A549 (cell line): ENCODE measurements around the gene HOXA2. TPM values are rescaled to one million over a fixed set of nuclear protein-coding genes. Genes with fewer than 3 reads are reported as not detected.

Source experiments
- ATAC-seq, 2 experiments: fragments of 200-7000 bp in 1 of 2; fragments of >200 bp in 1 of 2; cut with Nextera tagmentation in 1 of 2; cut with Tn5 transposase in 1 of 2; 3 replicates each; pipeline versions ENCODE4 v1.8.0 to v1.9.1; 2018 to 2020; ENCODE audit warnings: mild to moderate bottlenecking in 1 of 2, moderate library complexity in 1 of 2
- CTCF ChIA-PET: fragments of 300-600 bp; sonication (Branson Sonifier 250); formaldehyde crosslinking; extraction: SDS; loops from one replicate; lab custom pipeline; 2021; ENCODE audit warnings: antibody characterized with exemption, inconsistent platforms; lab: Yijun Ruan, JAX
- POLR2A ChIA-PET: fragments of 350-600 bp; formaldehyde crosslinking; extraction: SDS; loops from one replicate; lab custom pipeline; 2021; ENCODE audit warnings: antibody characterized with exemption, inconsistent platforms; lab: Yijun Ruan, JAX
- DNase-seq, 2 experiments: peaks; one replicate each; pipeline versions ENCODE4 v3.0.0 to v3.0.0-alpha.2; 2011 to 2016; ENCODE audit warnings: low read depth in 1 of 2, low spot score in 1 of 2
- FAIRE-seq: peaks from 2 replicates; lab custom pipeline; 2011; peaks lifted over from hg19 to GRCh38; lab: Jason Lieb, UNC
- H3K27ac ChIP-seq, 2 experiments: fragments of >200 bp; sonication (Bioruptor Twin); formaldehyde crosslinking; 3 replicates each; pipeline ENCODE4 v1.5.1; 2016 to 2017
- H3K4me1 ChIP-seq: fragments of >200 bp; sonication (Bioruptor Twin); formaldehyde crosslinking; 3 replicates; pipeline ENCODE4 v1.6.1; 2016
- H3K4me2 ChIP-seq: fragments of >200 bp; sonication (Bioruptor Twin); formaldehyde crosslinking; 3 replicates; pipeline ENCODE4 v1.6.1; 2016
- H3K4me3 ChIP-seq: fragments of >200 bp; sonication (Bioruptor Twin); formaldehyde crosslinking; 3 replicates; pipeline ENCODE4 v1.5.1; 2016
- H3K9me3 ChIP-seq: fragments of >200 bp; sonication (Bioruptor Twin); formaldehyde crosslinking; 3 replicates; pipeline ENCODE4 v1.6.1; 2016
- ATOH8 ChIP-seq: fragments of 250-450 bp; sonication (Bioruptor Pico); IDR thresholded peaks from 2 replicates; pipeline ENCODE4 v1.5.0; 2020; ENCODE audit warnings: low read depth, mild to moderate bottlenecking, moderate library complexity
- CEBPB ChIP-seq, 2 experiments: fragments of >200 bp in 1 of 2; sonication (Bioruptor Twin) in 1 of 2; formaldehyde crosslinking in 1 of 2; IDR thresholded peaks; 2 replicates each; pipeline ENCODE4 v1.6.1; 2012 to 2016
- CHD4 ChIP-seq: fragments of 200-600 bp; sonication (generic); IDR thresholded peaks from 2 replicates; pipeline ENCODE4 v1.6.1; 2016; ENCODE audit warnings: antibody characterized with exemption, mild to moderate bottlenecking, borderline replicate concordance
- E2F6 ChIP-seq: IDR thresholded peaks from 2 replicates; pipeline ENCODE4 v1.6.1; 2012; ENCODE audit warnings: low read depth, borderline replicate concordance
- EHMT2 ChIP-seq: fragments of 200-600 bp; sonication (generic); IDR thresholded peaks from 2 replicates; pipeline ENCODE4 v1.6.1; 2016; ENCODE audit warnings: antibody characterized with exemption, low read depth, mild to moderate bottlenecking, moderate library complexity
- ELK1 ChIP-seq: fragments of 150-350 bp; IDR thresholded peaks from 2 replicates; pipeline ENCODE4 v1.6.1; 2014; ENCODE audit warnings: low read depth, mild to moderate bottlenecking, low read length
- EP300 ChIP-seq, 2 experiments: fragments of >200 bp; sonication (Bioruptor Twin); formaldehyde crosslinking; IDR thresholded peaks; 2 replicates in 1 of 2; 3 replicates in 1 of 2; pipeline ENCODE4 v1.6.1; 2016 to 2017
- ESRRA ChIP-seq: fragments of 150-350 bp; IDR thresholded peaks from 2 replicates; pipeline ENCODE4 v1.6.1; 2014; ENCODE audit warnings: mild to moderate bottlenecking, low read length, borderline replicate concordance
- FOSB ChIP-seq: fragments of 250-450 bp; sonication (Bioruptor Pico); IDR thresholded peaks from 2 replicates; pipeline ENCODE4 v1.5.0; 2020; ENCODE audit warnings: mild to moderate bottlenecking, moderate library complexity
- GATA3 ChIP-seq: IDR thresholded peaks from 2 replicates; pipeline ENCODE4 v1.6.1; 2012; ENCODE audit warnings: borderline replicate concordance
- MAX ChIP-seq: IDR thresholded peaks from 2 replicates; pipeline ENCODE4 v1.6.1; 2012
- MYC ChIP-seq: IDR thresholded peaks from 2 replicates; pipeline ENCODE4 v1.6.1; 2012; ENCODE audit warnings: mild to moderate bottlenecking, inconsistent platforms, low read length, improper control_type of control experiment, borderline replicate concordance
- PBX3 ChIP-seq: IDR thresholded peaks from 2 replicates; pipeline ENCODE4 v1.6.1; 2012
- RARB ChIP-seq: fragments of 250-450 bp; sonication (Bioruptor Pico); IDR thresholded peaks from 2 replicates; pipeline ENCODE4 v1.8.0; 2021; ENCODE audit warnings: mild to moderate bottlenecking, moderate library complexity
- REST ChIP-seq: fragments of 200-600 bp; sonication (generic); IDR thresholded peaks from 2 replicates; pipeline ENCODE4 v1.6.1; 2016; ENCODE audit warnings: antibody characterized with exemption, mild to moderate bottlenecking, moderate library complexity
- RFX5 ChIP-seq: fragments of 450-650 bp; IDR thresholded peaks from 2 replicates; pipeline ENCODE4 v1.7.1; 2014; ENCODE audit warnings: antibody characterized with exemption, mild to moderate bottlenecking, moderate library complexity
- TFCP2L1 ChIP-seq: fragments of 250-450 bp; sonication (Bioruptor Pico); IDR thresholded peaks from 2 replicates; pipeline ENCODE4 v1.5.0; 2021; ENCODE audit warnings: mild to moderate bottlenecking
- ZC3H11A ChIP-seq: fragments of 450-650 bp; IDR thresholded peaks from 2 replicates; pipeline ENCODE4 v1.6.1; 2014; ENCODE audit warnings: antibody characterized with exemption, mild to moderate bottlenecking
- ZFP36 ChIP-seq: fragments of 450-650 bp; IDR thresholded peaks from 2 replicates; pipeline ENCODE4 v1.6.1; 2014; ENCODE audit warnings: borderline replicate concordance; ENCODE audit not compliant: partially characterized antibody
- ZSCAN20 ChIP-seq: fragments of 250-450 bp; sonication (Bioruptor Pico); IDR thresholded peaks from 2 replicates; pipeline ENCODE4 v1.8.0; 2022; ENCODE audit warnings: mild to moderate bottlenecking, moderate library complexity
- WGBS: methylation state at CpG from one replicate; pipeline ENCODE4 v1.1.6; 2017; ENCODE audit errors: missing lambda C conversion rate; 5-methylcytosine and 5-hydroxymethylcytosine counted together
- polyA plus RNA-seq, 4 experiments: library from polyadenylated mRNA; depleted of rRNA in 3 of 4; stranded (reverse); fragments of >200 nt; fragmentation: RNase III in 1 of 4; extraction: RNeasy Plus Mini Kit Qiagen cat#74134 plus additional on column Dnase treatment in 1 of 4; gene quantifications; 2 replicates in 3 of 4; 3 replicates in 1 of 4; pipeline ENCODE4 v1.2.3, GENCODE V29; 2011 to 2017

HOXA2 gene
- polyA plus RNA-seq, 2 of the 4 experiments (the other 2 are of a cell fraction) = 1.3 to 2.1 TPM

- TF ChIP-seq ATOH8 (CRISPR knock-in tag) (no peak), GATA3 (no peak), RFX5 (no peak), ZFP36 (no peak), EHMT2 (no peak), ZC3H11A (no peak), FOSB (CRISPR knock-in tag) (no peak)
- TF ChIP-seq, all 56 proteins: peak for 0
Measured at GRCh38 chr7:27100694-27101170, 1.8 kb downstream of the HOXA2 start (continued).

GRCh38 chr7:27099453-27100370 is 2.8 kb downstream of the HOXA2 start:
- FAIRE-seq (no peak), ATAC-seq (no peak), DNase-seq (no peak)
- ChIA-PET POLR2A (interaction anchor here (1.2 kb wide), 1 partner anchor 36 kb away, joined by 5 read pairs; no protein-coding TSS in a partner anchor), CTCF (interaction anchor here (0.8 to 3.8 kb wide), 5 partner anchors 9 to 239 kb away, joined by 3 to 17 read pairs (median 4); no protein-coding TSS in a partner anchor)
- Histone ChIP-seq H3K9me3 (no peaks in the 10 kb centered on the region), H3K4me2 (no peak overlapping the region), H3K4me3 (no peak overlapping the region), H3K4me1 (peaks cover 18% of the 10 kb centered on the region), H3K27ac (no peak overlapping the region)
- no peak for TF ChIP-seq ELK1
- 0 out of 2 replicates have a peak, but pooled peaks have one; percentile 14 for TF ChIP-seq REST
- TF ChIP-seq CHD4 = no peak
- TF ChIP-seq FOSB (CRISPR knock-in tag) = no peak
- WGBS = 85% methylated on average over 8 of the region's 8 CpGs

- no peak overlapping the region for H3K27ac ChIP-seq
Measured at GRCh38 chr7:27098578-27099451, 3.7 kb downstream of the HOXA2 start.

More at GRCh38 chr7:27098578-27099451, 3.7 kb downstream of the HOXA2 start:
- ChIA-PET CTCF (interaction anchor here (0.9 to 3.8 kb wide), 9 partner anchors 7 to 245 kb away, joined by 3 to 20 read pairs (median 4); no protein-coding TSS in a partner anchor), POLR2A (interaction anchor here (0.5 to 3.4 kb wide), 4 partner anchors 10 to 235 kb away, joined by 3 to 20 read pairs (median 4); no protein-coding TSS in a partner anchor)
- DNase-seq = no peak
- no peaks in the 10 kb centered on the region for H3K9me3 ChIP-seq
- ATAC-seq = no peak
- H3K4me2 ChIP-seq = no peak overlapping the region
- H3K4me3 ChIP-seq = no peak overlapping the region
- WGBS = 93% methylated on average over 38 of the region's 38 CpGs
- peaks cover 18% of the 10 kb centered on the region for H3K4me1 ChIP-seq
- no peak for FAIRE-seq
- TF ChIP-seq FOSB (CRISPR knock-in tag) (no peak), ZFP36 (no peak), CEBPB (IDR thresholded peaks at IDR 0.05) (no peak), ZSCAN20 (CRISPR knock-in tag) (no peak), MAX (no peak), ESRRA (no peak), EP300 (IDR thresholded peaks at IDR 0.05) (no peak), MYC (no peak), PBX3 (no peak), RARB (CRISPR knock-in tag) (no peak), GATA3 (no peak), TFCP2L1 (CRISPR knock-in tag) (no peak), E2F6 (no peak), EHMT2 (no peak)
